Endothelial cell of umbilical vein (primary cell): ENCODE measurements around the gene TTLL10.

ENCODE experiments used
- EZH2 ChIP-seq: IDR thresholded peaks from 2 replicates; pipeline ENCODE4 v1.6.1; 2012; ENCODE audit warnings: borderline replicate concordance, low read depth, mild to moderate bottlenecking, moderate library complexity, low read length, inconsistent platforms; ENCODE audit not compliant: severe bottlenecking
- GATA2 ChIP-seq: IDR thresholded peaks from 2 replicates; pipeline ENCODE4 v1.7.0; 2011; ENCODE audit warnings: low read depth, mild to moderate bottlenecking, moderate library complexity, mixed read lengths, low read length; ENCODE audit not compliant: insufficient read length, insufficient read depth
- MAX ChIP-seq: IDR thresholded peaks from 2 replicates; pipeline ENCODE4 v1.6.1; 2011; ENCODE audit not compliant: insufficient read depth, insufficient read length
- MYC ChIP-seq: IDR thresholded peaks from one replicate; pipeline ENCODE4 v1.6.1; 2011; ENCODE audit warnings: mild to moderate bottlenecking, low read depth, low read length
- POLR2A ChIP-seq: IDR thresholded peaks from 2 replicates; pipeline ENCODE4 v1.6.1; 2012; ENCODE audit warnings: low read depth, mild to moderate bottlenecking, control low read depth, low read length
- TF ChIP-seq, protein P1 (sequence below), 2 donors: IDR thresholded peaks; 1 replicate in 1 of 2; 2 replicates in 1 of 2; pipeline ENCODE4 v1.5.1; 2011; ENCODE audit warnings: low read length in 2 of 2, mild to moderate bottlenecking in 2 of 2, moderate library complexity in 2 of 2, control low read depth in 1 of 2, inconsistent platforms in 1 of 2, low read depth in 1 of 2; ENCODE audit not compliant: insufficient read depth in 1 of 2; ENCODE audit errors: extremely low read depth in 1 of 2

- TF ChIP-seq, protein P1, sequence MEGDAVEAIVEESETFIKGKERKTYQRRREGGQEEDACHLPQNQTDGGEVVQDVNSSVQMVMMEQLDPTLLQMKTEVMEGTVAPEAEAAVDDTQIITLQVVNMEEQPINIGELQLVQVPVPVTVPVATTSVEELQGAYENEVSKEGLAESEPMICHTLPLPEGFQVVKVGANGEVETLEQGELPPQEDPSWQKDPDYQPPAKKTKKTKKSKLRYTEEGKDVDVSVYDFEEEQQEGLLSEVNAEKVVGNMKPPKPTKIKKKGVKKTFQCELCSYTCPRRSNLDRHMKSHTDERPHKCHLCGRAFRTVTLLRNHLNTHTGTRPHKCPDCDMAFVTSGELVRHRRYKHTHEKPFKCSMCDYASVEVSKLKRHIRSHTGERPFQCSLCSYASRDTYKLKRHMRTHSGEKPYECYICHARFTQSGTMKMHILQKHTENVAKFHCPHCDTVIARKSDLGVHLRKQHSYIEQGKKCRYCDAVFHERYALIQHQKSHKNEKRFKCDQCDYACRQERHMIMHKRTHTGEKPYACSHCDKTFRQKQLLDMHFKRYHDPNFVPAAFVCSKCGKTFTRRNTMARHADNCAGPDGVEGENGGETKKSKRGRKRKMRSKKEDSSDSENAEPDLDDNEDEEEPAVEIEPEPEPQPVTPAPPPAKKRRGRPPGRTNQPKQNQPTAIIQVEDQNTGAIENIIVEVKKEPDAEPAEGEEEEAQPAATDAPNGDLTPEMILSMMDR (IDR thresholded peaks at IDR 0.05; ENCODE audit: extremely low read depth in 1 of 2, insufficient read depth in 1 of 2, low read depth in 1 of 2, low read length in 2 of 2), result no peak
- TF ChIP-seq EZH2, result no peak
- no peak for TF ChIP-seq GATA2
- no peak for TF ChIP-seq POLR2A
- no peak for TF ChIP-seq MAX
- TF ChIP-seq MYC, result no peak
Measured at GRCh38 chr1:1236176-1236763, 62.6 kb downstream of the TTLL10 start.
